ENCODE measurements around the gene DBNL. TPM values are rescaled to one million over a fixed set of nuclear protein-coding genes. Genes with fewer than 3 reads are reported as not detected.

The DBNL gene
- total and polyA plus RNA-seq, 2 experiments from 2014 or later, result 81.8 to 91.1 TPM

DNA sequence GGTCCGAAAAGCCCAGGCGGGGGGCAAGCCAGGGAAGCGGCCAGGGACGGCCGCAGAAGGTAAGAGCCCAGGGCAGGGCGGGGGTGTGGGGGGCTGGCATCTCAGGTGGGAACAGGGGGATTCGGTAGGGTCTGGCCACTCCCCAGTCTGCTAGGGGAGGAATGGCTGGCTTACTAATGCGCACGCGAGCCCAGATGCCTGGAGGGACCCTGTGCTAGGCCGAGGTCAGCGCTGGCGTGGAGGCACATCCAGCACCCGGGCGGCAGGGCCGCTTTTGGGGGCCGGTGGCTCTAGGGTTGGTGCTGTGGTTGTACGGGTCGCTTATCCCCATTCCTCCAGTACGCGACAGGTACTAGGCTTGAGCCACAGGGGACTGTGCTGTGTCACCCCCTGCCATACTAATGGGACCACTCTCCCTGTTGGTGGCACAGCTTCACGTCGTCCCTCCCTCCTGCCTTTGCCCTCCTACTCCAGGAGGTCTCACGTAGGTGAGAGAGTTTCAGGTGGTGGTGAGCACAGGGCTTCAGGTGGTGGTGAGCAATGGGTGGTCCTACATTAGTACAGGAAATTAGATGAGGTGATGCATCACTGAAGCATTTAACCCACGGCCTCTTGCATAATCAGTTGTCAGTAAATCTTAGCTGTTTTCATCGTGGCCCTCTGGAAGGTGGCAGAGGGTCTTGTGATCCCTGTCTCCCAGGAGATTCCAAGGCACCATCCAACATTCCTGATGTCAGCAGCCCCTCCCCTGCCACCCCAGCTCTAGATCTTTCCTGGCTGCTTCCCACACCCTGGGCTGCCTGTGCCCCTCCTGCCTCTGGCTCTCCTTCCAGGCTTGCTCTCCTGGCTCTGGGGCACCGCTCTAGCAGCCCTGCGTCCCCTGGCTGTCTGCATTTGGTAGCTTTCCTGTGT is 60.6 kb downstream of the DBNL start:
- H3K27me3 ChIP-seq, result peaks cover 8% of the 10 kb centered on the region
- TF ChIP-seq EZH2phosphoT487 (IDR thresholded peaks at IDR 0.05; ENCODE audit: low read depth, severe bottlenecking, unreplicated experiment) (no peak), CTCF (IDR thresholded peaks at IDR 0.05; ENCODE audit: poor library complexity) (no peak)
- peak; percentile 66 for DNase-seq (ENCODE audit: low spot score)
- H3K36me3 ChIP-seq (replicated peaks; ENCODE audit: insufficient read depth, low read depth), result no peaks in the 10 kb centered on the region
- H3K4me1 ChIP-seq (ENCODE audit: insufficient read depth), result peaks cover 14% of the 10 kb centered on the region
- WGBS (ENCODE audit: low lambda C conversion rate, missing lambda C conversion rate), result 21% methylated on average over 24 of the region's 28 CpGs
- peak overlapping the region; percentile 82 for H3K4me3 ChIP-seq
- H3K9me2 ChIP-seq (replicated peaks; ENCODE audit: insufficient read depth), result no peaks in the 10 kb centered on the region
- no peaks in the 10 kb centered on the region for H4K20me1 ChIP-seq (ENCODE audit: insufficient read depth, poor library complexity, severe bottlenecking)
- peak overlapping the region; percentile 91 for H3K4me2 ChIP-seq
- no peaks in the 10 kb centered on the region for H3K9me3 ChIP-seq (ENCODE audit: low read depth)
- H3K27ac ChIP-seq, result peak overlapping the region; percentile 81
- H3K79me2 ChIP-seq, result peaks cover 5% of the 10 kb centered on the region
- H2AFZ ChIP-seq, result peak overlapping the region; percentile 71

- Histone ChIP-seq H3K4me1 (ENCODE audit: insufficient read depth) (peaks cover 14% of the 10 kb centered on the region), H2AFZ (no peak overlapping the region), H3K4me3 (no peak overlapping the region), H3K27me3 (peaks cover 8% of the 10 kb centered on the region), H3K9me2 (replicated peaks; ENCODE audit: insufficient read depth) (no peaks in the 10 kb centered on the region), H3K9me3 (ENCODE audit: low read depth) (no peaks in the 10 kb centered on the region), H3K79me2 (peaks cover 5% of the 10 kb centered on the region), H4K20me1 (ENCODE audit: insufficient read depth, poor library complexity, severe bottlenecking) (no peaks in the 10 kb centered on the region), H3K36me3 (replicated peaks; ENCODE audit: insufficient read depth, low read depth) (no peaks in the 10 kb centered on the region), H3K4me2 (peak overlapping the region; percentile 91), H3K27ac (peak overlapping the region; percentile 44)
- DNase-seq (ENCODE audit: low spot score), result no peak
- 87% methylated on average over 2 of the region's 2 CpGs for WGBS (ENCODE audit: low lambda C conversion rate, missing lambda C conversion rate)
- TF ChIP-seq EZH2 (IDR thresholded peaks at IDR 0.05; ENCODE audit: borderline replicate concordance), result no peak
- no peak for TF ChIP-seq EZH2phosphoT487 (IDR thresholded peaks at IDR 0.05; ENCODE audit: low read depth, severe bottlenecking, unreplicated experiment)
- no peak for TF ChIP-seq CTCF (IDR thresholded peaks at IDR 0.05; ENCODE audit: poor library complexity)
These were observed 61.3 kb downstream of the DBNL start for GRCh38 chr7:44105832-44106231.

DNA sequence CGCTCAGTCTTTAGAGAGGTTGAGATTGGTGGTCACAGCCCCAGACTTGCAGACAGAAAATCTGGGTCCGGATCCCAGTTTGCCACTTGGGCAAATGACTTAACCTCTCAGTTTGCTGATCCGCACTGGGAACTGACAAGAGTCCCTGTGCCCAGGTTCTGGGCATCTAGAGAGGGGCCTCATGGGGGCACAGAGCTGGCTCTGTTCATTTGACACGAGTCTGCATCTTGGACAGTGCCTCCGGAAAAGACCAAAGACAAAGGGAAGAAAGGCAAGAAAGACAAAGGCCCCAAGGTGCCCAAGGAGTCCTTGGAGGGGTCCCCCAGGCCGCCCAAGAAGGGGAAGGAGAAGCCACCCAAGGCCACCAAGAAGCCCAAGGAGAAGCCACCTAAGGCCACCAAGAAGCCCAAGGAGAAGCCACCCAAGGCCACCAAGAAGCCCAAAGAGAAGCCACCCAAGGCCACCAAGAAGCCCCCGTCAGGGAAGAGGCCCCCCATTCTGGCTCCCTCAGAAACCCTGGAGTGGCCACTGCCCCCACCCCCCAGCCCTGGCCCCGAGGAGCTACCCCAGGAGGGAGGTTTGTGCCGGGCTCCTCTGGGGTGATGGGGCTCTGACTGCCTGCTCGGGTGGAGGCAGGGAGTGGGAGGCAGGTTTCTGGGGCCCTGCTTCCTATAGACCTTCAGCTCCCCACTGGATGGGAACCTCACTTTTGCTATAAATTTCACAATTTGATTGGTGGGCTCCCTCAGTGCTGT is 62.0 kb downstream of the DBNL start:
- no peak for DNase-seq (ENCODE audit: low spot score)
- Histone ChIP-seq H3K4me3 (no peak overlapping the region), H3K79me2 (peaks cover 5% of the 10 kb centered on the region)

More for the DNA sequence above, 62.0 kb downstream of the DBNL start:
- Histone ChIP-seq H3K9me3 (ENCODE audit: low read depth) (no peaks in the 10 kb centered on the region), H3K27me3 (peaks cover 8% of the 10 kb centered on the region), H3K27ac (no peak overlapping the region), H3K9me2 (replicated peaks; ENCODE audit: insufficient read depth) (no peaks in the 10 kb centered on the region), H3K4me1 (ENCODE audit: insufficient read depth) (peaks cover 14% of the 10 kb centered on the region), H4K20me1 (ENCODE audit: insufficient read depth, poor library complexity, severe bottlenecking) (no peaks in the 10 kb centered on the region), H3K4me2 (peak overlapping the region; percentile 91), H3K36me3 (replicated peaks; ENCODE audit: insufficient read depth, low read depth) (no peaks in the 10 kb centered on the region), H2AFZ (no peak overlapping the region)
- TF ChIP-seq CTCF (IDR thresholded peaks at IDR 0.05; ENCODE audit: poor library complexity) (no peak), EZH2phosphoT487 (IDR thresholded peaks at IDR 0.05; ENCODE audit: low read depth, severe bottlenecking, unreplicated experiment) (no peak), EZH2 (IDR thresholded peaks at IDR 0.05; ENCODE audit: borderline replicate concordance) (no peak)
- WGBS (ENCODE audit: low lambda C conversion rate, missing lambda C conversion rate), result 95% methylated on average over 10 of the region's 10 CpGs
